SK-N-SH treated with all-trans-retinoic acid at 6 μM for 48 hours (cell line): ENCODE data around the gene NSMF.
A peak's percentile ranks its signal among the peaks of the same experiment; 100 is the strongest.

Source experiments
- ATAC-seq: fragments of 200-7000 bp; cut with Tn5 transposase; 3 replicates; pipeline ENCODE4 v1.9.1; 2020; ENCODE audit warnings: mild to moderate bottlenecking, moderate library complexity
- CREB5 ChIP-seq: fragments of 250-450 bp; sonication (Bioruptor Pico); IDR thresholded peaks from 2 replicates; pipeline ENCODE4 v1.5.1; 2020; ENCODE audit warnings: low read depth, mild to moderate bottlenecking, moderate library complexity
- CSDC2 ChIP-seq: fragments of 250-450 bp; sonication (Bioruptor Pico); IDR thresholded peaks from 2 replicates; pipeline ENCODE4 v1.5.0; 2020; ENCODE audit warnings: mild to moderate bottlenecking, moderate library complexity
- CSRNP3 ChIP-seq: fragments of 250-450 bp; sonication (Bioruptor Pico); IDR thresholded peaks from 2 replicates; pipeline ENCODE4 v1.5.1; 2021; ENCODE audit warnings: mild to moderate bottlenecking, moderate library complexity
- ESRRG ChIP-seq: fragments of 250-450 bp; sonication (Bioruptor Pico); IDR thresholded peaks from 2 replicates; pipeline ENCODE4 v1.6.1; 2021; ENCODE audit warnings: mild to moderate bottlenecking
- GLIS3 ChIP-seq: fragments of 250-450 bp; sonication (Bioruptor Pico); IDR thresholded peaks from 2 replicates; pipeline ENCODE4 v1.5.0; 2020; ENCODE audit warnings: mild to moderate bottlenecking, moderate library complexity
- ISL1 ChIP-seq: fragments of 250-450 bp; sonication (Bioruptor Pico); IDR thresholded peaks from 2 replicates; pipeline ENCODE4 v2.1.2; 2022; ENCODE audit warnings: mild to moderate bottlenecking, moderate library complexity
- PATZ1 ChIP-seq: fragments of 250-450 bp; sonication (Bioruptor Pico); IDR thresholded peaks from 2 replicates; pipeline ENCODE4 v1.8.0; 2020; ENCODE audit warnings: mild to moderate bottlenecking, moderate library complexity, borderline replicate concordance
- POU6F1 ChIP-seq: fragments of 250-450 bp; sonication (Bioruptor Pico); IDR thresholded peaks from 2 replicates; pipeline ENCODE4 v1.8.0; 2021; ENCODE audit warnings: low read depth, mild to moderate bottlenecking, moderate library complexity, borderline replicate concordance
- PPARA ChIP-seq: fragments of 250-450 bp; sonication (Bioruptor Pico); IDR thresholded peaks from 2 replicates; pipeline ENCODE4 v1.5.0; 2020; ENCODE audit warnings: mild to moderate bottlenecking, borderline replicate concordance
- RARB ChIP-seq: fragments of 250-450 bp; sonication (Bioruptor Pico); IDR thresholded peaks from 2 replicates; pipeline ENCODE4 v1.8.0; 2021; ENCODE audit warnings: mild to moderate bottlenecking, moderate library complexity
- SNAI2 ChIP-seq: fragments of 250-450 bp; sonication (Bioruptor Pico); IDR thresholded peaks from 2 replicates; pipeline ENCODE4 v1.5.0; 2020; ENCODE audit warnings: mild to moderate bottlenecking, moderate library complexity
- TCF4 ChIP-seq: fragments of 250-450 bp; sonication (Bioruptor Pico); IDR thresholded peaks from 2 replicates; pipeline ENCODE4 v1.8.0; 2021; ENCODE audit warnings: mild to moderate bottlenecking, moderate library complexity, borderline replicate concordance
- TOX ChIP-seq: fragments of 250-450 bp; sonication (Bioruptor Pico); IDR thresholded peaks from 2 replicates; pipeline ENCODE4 v1.8.0; 2021; ENCODE audit warnings: mild to moderate bottlenecking, moderate library complexity, borderline replicate concordance
- TSHZ2 ChIP-seq: fragments of 250-450 bp; sonication (Bioruptor Pico); IDR thresholded peaks from 2 replicates; pipeline ENCODE4 v1.5.0; 2020; ENCODE audit warnings: mild to moderate bottlenecking, moderate library complexity
- ZC3H10 ChIP-seq: fragments of 250-450 bp; sonication (Bioruptor Pico); IDR thresholded peaks from 2 replicates; pipeline ENCODE4 v1.5.1; 2021; ENCODE audit warnings: mild to moderate bottlenecking, moderate library complexity
- ZFP3 ChIP-seq: fragments of 250-450 bp; sonication (Bioruptor Pico); IDR thresholded peaks from 2 replicates; pipeline ENCODE4 v1.5.0; 2020; ENCODE audit warnings: mild to moderate bottlenecking, moderate library complexity
- ZFP30 ChIP-seq: fragments of 450-650 bp; formaldehyde crosslinking; IDR thresholded peaks from 2 replicates; pipeline ENCODE4 v1.5.0; 2022; ENCODE audit warnings: mild to moderate bottlenecking, moderate library complexity
- ZNF565 ChIP-seq: fragments of 450-650 bp; formaldehyde crosslinking; conservative IDR thresholded peaks from 2 replicates; pipeline ENCODE4 v1.5.0; 2020; ENCODE audit warnings: low read depth, mild to moderate bottlenecking, moderate library complexity
- ZNF70 ChIP-seq: fragments of 450-650 bp; formaldehyde crosslinking; IDR thresholded peaks from 2 replicates; pipeline ENCODE4 v1.5.0; 2020; ENCODE audit warnings: mild to moderate bottlenecking, moderate library complexity
- ZNF8 ChIP-seq: fragments of 450-650 bp; formaldehyde crosslinking; IDR thresholded peaks from 2 replicates; pipeline ENCODE4 v1.5.0; 2020; ENCODE audit warnings: mild to moderate bottlenecking, moderate library complexity

Gene NSMF

GRCh38 chr9:137446851-137447471, 12.2 kb downstream of the NSMF start:
- TF ChIP-seq ISL1 (CRISPR knock-in tag) (no peak), ZFP3 (no peak), PATZ1 (CRISPR knock-in tag) (no peak), POU6F1 (CRISPR knock-in tag) (no peak), PPARA (CRISPR knock-in tag) (no peak), CREB5 (CRISPR knock-in tag) (no peak), TOX (CRISPR knock-in tag) (no peak)

GRCh38 chr9:137445930-137446431, 13.2 kb downstream of the NSMF start:
- TF ChIP-seq GLIS3, result no peak
- TF ChIP-seq SNAI2 (CRISPR knock-in tag), result no peak
- TF ChIP-seq ZFP30 (CRISPR knock-in tag), result no peak
- TF ChIP-seq CSRNP3, result no peak
- TF ChIP-seq TCF4 (CRISPR knock-in tag), result no peak
- no peak for TF ChIP-seq ZNF70 (CRISPR knock-in tag)
- no peak for TF ChIP-seq ZC3H10 (CRISPR knock-in tag)
- no peak for TF ChIP-seq CSDC2 (CRISPR knock-in tag)
- no peak for TF ChIP-seq TSHZ2 (CRISPR knock-in tag)
- TF ChIP-seq ESRRG, result no peak
- no peak for TF ChIP-seq ZFP3
- no peak for TF ChIP-seq TOX (CRISPR knock-in tag)
- no peak for TF ChIP-seq ZNF565 (CRISPR knock-in tag)
- no peak; the same call in 2 of the 3 replicates for ATAC-seq

More at GRCh38 chr9:137446851-137447471, 12.2 kb downstream of the NSMF start:
- ATAC-seq, result peak; percentile 4; the same call in 2 of the 3 replicates

- ATAC-seq, result peak; percentile 79
- TF ChIP-seq ESRRG, result no peak
- TF ChIP-seq CSRNP3, result no peak
- no peak for TF ChIP-seq TSHZ2 (CRISPR knock-in tag)
- no peak for TF ChIP-seq GLIS3
- no peak for TF ChIP-seq TCF4 (CRISPR knock-in tag)
- no peak for TF ChIP-seq ISL1 (CRISPR knock-in tag)
- no peak for TF ChIP-seq RARB (CRISPR knock-in tag)
- TF ChIP-seq PPARA (CRISPR knock-in tag), result no peak
- TF ChIP-seq ZNF8 (CRISPR knock-in tag), result no peak
- no peak for TF ChIP-seq TOX (CRISPR knock-in tag)
- TF ChIP-seq ZNF70 (CRISPR knock-in tag), result no peak
- no peak for TF ChIP-seq SNAI2 (CRISPR knock-in tag)
- no peak for TF ChIP-seq ZFP3
- TF ChIP-seq ZNF565 (CRISPR knock-in tag), result no peak
Measured at GRCh38 chr9:137445275-137445807, 13.8 kb downstream of the NSMF start.
